ENCODE results near the gene PTPRJ. TPM values are rescaled to one million over a fixed set of nuclear protein-coding genes. Genes with fewer than 3 reads are reported as not detected.

Gene PTPRJ
- total RNA-seq, 6 experiments from 2014 or later: 12.5 to 33.0 (median 19.8) TPM

GRCh38 chr11:47976931-47977330 is 3.4 kb upstream of the PTPRJ start:
- no peak for ATAC-seq
- 82% methylated on average over 2 of the region's 2 CpGs for WGBS (ENCODE audit: insufficient coverage, low coverage, low lambda C conversion rate, missing lambda C conversion rate)

GRCh38 chr11:47977623-47978022 is 2.7 kb upstream of the PTPRJ start:
- intact Hi-C loops (cut with DNase I): no loop called here
- Histone ChIP-seq H3K4me3 (no peak overlapping the region), H3K27ac (peak overlapping the region; percentile 62 to 93 (median 72)), H3K27me3 (no peaks in the 10 kb centered on the region), H3K4me1 (peaks cover 0 to 49% (median 6%) of the 10 kb centered on the region in 4 donors), H3K9me3 (no peaks in the 10 kb centered on the region), H3K36me3 (no peaks in the 10 kb centered on the region)
- TF ChIP-seq CTCF (IDR thresholded peaks at IDR 0.05): no peak
- TF ChIP-seq POLR2A (IDR thresholded peaks at IDR 0.05): no peak
- 36% methylated on average over 5 of the region's 5 CpGs for WGBS (ENCODE audit: insufficient coverage, low coverage, low lambda C conversion rate, missing lambda C conversion rate)
- ATAC-seq: peak; percentile 35 to 59 (median 47)
- peak in 1 of 3 donors; percentile 64 for DNase-seq

More at GRCh38 chr11:47976931-47977330, 3.4 kb upstream of the PTPRJ start:
- TF ChIP-seq POLR2A (IDR thresholded peaks at IDR 0.05): no peak
- peak in 1 of 4 donors; percentile 9 for TF ChIP-seq CTCF (IDR thresholded peaks at IDR 0.05)
- Histone ChIP-seq H3K36me3 (no peaks in the 10 kb centered on the region), H3K4me3 (no peak overlapping the region), H3K27me3 (no peaks in the 10 kb centered on the region), H3K4me1 (peaks cover 0 to 42% (median 2%) of the 10 kb centered on the region in 4 donors), H3K27ac (peak overlapping the region in 1 of 3 donors; percentile 93), H3K9me3 (no peaks in the 10 kb centered on the region)
- no peak for DNase-seq
- intact Hi-C loops (cut with DNase I): no loop called here

- ATAC-seq (peak; percentile 15 to 29 (median 22)), DNase-seq (no peak)
- peak overlapping the region; percentile 25 to 89 (median 83) for H3K4me3 ChIP-seq
- no peaks in the 10 kb centered on the region for H3K27me3 ChIP-seq
- peak overlapping the region; percentile 54 to 93 (median 56) for H3K27ac ChIP-seq
- H3K9me3 ChIP-seq: no peaks in the 10 kb centered on the region
- 44% methylated on average over 8 of the region's 18 CpGs for WGBS (ENCODE audit: insufficient coverage, low coverage, low lambda C conversion rate, missing lambda C conversion rate)
- H3K4me1 ChIP-seq: peaks cover 0 to 63% (median 13%) of the 10 kb centered on the region in 4 donors
- TF ChIP-seq POLR2A (IDR thresholded peaks at IDR 0.05) (no peak), CTCF (IDR thresholded peaks at IDR 0.05) (no peak)
- H3K36me3 ChIP-seq: no peaks in the 10 kb centered on the region
- intact Hi-C loops (cut with DNase I): no loop called here
Measured at GRCh38 chr11:47979378-47980087, 826 bp upstream of the PTPRJ start.

GRCh38 chr11:47980907-47981621 is 705 bp downstream of the PTPRJ start:
- Histone ChIP-seq H3K27ac (peak overlapping the region; percentile 80 to 93 (median 83)), H3K4me3 (peak overlapping the region; percentile 77 to 89 (median 83)), H3K9me3 (no peaks in the 10 kb centered on the region), H3K36me3 (no peaks in the 10 kb centered on the region), H3K4me1 (peaks cover 0 to 70% (median 13%) of the 10 kb centered on the region in 4 donors), H3K27me3 (no peaks in the 10 kb centered on the region)
- intact Hi-C loops (cut with DNase I): no loop called here
- peak; percentile 68 to 74 (median 68) for DNase-seq
- TF ChIP-seq CTCF (IDR thresholded peaks at IDR 0.05) (peak in 2 of 4 donors; percentile 14 to 20), POLR2A (IDR thresholded peaks at IDR 0.05) (no peak)
- 0% methylated on average over 7 of the region's 82 CpGs for WGBS (ENCODE audit: insufficient coverage, low coverage, low lambda C conversion rate, missing lambda C conversion rate)
- ATAC-seq: peak; percentile 31 to 48 (median 44)

Data from right lobe of liver (tissue), 6 donors.